ENCODE data around the gene ZNF724.

ZNF724 gene

DNA sequence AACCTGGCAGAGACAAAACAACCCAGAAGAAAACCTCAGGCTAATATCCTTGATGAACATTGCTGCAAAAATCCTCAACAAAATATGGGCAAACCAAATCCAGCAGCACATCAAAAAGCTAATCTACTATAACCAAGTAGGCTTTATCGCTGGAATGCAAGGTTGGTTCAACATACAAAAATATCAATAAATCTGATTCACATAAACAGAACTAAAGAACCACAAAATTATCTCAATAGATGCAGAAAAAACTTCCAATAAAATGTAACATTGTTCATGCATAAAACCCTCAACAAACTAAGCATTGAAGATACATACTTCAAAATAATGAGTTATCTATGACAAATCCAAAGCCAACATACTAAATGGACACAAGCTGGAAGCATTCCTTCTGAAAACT lies 8.8 kb downstream of the ZNF724 start:
- DNase-seq (ENCODE audit: low read depth): no peak

DNA sequence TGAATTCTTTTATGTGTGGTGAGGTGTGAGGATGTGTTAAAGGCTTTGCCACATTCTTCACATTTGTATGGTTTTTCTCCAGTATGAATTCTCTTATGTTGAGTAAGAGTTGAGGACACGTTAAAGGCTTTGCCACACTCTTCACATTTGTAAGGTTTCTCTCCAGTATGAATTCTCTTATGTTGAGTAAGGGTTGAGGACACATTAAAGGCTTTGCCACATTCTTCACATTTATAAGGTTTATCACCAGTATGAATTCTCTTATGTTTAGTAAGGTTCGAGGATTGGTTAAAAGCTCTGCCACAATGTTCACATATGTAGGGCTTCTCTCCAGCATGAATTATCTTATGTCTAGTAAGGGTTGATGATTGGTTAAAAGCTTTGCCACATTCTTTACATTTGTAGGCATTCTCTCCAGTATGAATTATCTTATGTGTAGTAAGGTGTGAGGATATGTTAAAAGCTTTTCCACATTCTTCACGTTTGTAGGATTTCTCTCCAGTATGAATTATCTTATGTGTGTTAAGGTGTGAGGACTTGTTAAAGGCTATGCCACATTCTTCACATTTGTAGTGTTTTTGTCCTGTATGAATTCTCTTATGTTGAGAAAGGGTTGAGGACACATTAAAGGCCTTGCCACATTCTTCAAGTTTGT lies 27.1 kb downstream of the ZNF724 start:
- no peak for DNase-seq (ENCODE audit: low read depth)

DNA sequence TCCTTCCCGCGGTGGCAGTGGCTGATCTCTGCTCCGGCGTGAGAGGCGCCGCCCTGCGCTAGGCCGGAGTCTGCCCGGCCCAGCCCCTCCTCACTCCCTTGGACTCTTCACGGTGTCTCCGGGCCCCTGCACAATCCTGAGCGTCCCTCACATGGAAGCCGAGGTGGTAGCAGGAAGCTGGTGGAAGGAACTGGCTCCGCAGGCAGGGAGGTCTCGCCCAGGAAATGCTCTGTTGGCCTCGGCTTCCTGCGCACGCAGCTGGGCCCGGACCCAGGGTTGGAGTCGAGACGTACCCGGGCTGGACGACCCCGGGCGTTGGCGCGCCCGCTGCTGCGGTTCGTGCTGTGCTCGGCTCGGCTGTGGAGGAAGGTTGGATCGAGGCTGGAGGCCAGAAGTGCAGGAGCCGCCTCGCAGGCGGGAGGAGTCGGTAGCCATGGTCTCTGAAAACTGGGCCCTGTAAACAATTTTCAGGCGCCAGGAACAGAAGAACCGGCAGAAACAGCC lies 46.3 kb downstream of the ZNF724 start:
- no peak for DNase-seq (ENCODE audit: low read depth)

DNA sequence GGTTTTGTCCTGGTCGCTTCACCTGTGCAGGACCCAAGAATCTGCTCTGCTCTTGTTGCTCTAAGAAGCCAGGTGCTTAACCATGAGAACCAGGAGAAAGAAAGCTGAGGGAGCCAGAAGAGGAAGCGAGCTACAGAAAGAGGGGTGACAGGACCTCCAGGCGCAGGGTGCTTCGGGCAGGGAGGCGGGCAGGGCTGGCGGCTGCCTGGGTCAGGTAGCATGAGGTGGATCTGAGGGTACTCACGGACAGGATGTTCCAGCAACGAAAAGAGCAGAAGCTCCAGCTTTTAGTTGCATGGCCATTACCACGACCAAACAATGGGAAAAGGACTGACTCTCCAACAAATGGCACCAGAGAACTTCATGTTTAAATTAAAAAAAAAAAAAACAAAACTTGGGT lies 59.9 kb downstream of the ZNF724 start:
- no peak for DNase-seq (ENCODE audit: low read depth)

DNA sequence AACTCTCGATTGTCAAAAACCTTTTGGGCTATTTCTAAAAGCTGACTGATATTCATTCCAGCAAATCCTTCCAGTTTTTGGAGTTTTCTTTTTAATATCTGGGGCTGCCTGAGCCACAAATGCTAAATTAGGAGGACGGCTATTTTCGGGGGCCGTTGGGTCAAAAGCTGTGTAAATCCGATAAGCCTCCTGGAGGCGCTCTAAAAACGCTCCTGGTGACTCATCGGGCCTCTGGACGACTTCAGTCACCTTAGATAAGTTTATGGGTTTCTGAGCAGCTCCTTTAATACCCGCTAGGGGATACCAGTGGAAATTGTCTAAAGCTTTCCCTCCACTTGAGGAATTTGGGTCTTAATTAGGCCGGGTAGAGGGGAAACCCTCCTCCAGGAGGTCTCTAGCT lies 66.9 kb downstream of the ZNF724 start:
- no peak for DNase-seq (ENCODE audit: low read depth)

All from stimulated activated CD8-positive, alpha-beta memory T cell treated with anti-CD3 and anti-CD28 coated beads, Interleukin-12 subunit alpha, Interleukin-12 subunit beta, amount 100 ng/mL, for 4 hours (primary cell).